ENCODE data around the gene IFI27.

DNA sequence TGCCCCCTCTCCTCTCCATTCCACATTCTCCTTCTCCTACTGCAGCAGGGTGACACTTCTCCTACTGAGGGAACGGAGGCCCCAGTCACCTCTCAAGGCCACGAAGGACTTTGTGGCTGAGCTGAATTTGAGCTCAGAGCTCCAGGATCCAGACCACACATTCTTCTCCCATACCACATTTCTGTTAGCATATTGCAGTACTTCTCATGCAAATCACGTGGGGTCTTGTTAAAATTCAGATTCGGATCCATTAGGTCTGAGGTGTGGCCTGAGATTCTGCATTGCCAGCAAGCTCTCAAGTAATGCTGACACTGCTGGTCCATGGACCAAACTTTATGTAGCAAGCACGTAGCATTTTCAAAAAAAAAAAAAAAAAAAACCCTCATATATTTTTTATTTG, 28.5 kb downstream of the IFI27 start:
- TF ChIP-seq, protein P1, sequence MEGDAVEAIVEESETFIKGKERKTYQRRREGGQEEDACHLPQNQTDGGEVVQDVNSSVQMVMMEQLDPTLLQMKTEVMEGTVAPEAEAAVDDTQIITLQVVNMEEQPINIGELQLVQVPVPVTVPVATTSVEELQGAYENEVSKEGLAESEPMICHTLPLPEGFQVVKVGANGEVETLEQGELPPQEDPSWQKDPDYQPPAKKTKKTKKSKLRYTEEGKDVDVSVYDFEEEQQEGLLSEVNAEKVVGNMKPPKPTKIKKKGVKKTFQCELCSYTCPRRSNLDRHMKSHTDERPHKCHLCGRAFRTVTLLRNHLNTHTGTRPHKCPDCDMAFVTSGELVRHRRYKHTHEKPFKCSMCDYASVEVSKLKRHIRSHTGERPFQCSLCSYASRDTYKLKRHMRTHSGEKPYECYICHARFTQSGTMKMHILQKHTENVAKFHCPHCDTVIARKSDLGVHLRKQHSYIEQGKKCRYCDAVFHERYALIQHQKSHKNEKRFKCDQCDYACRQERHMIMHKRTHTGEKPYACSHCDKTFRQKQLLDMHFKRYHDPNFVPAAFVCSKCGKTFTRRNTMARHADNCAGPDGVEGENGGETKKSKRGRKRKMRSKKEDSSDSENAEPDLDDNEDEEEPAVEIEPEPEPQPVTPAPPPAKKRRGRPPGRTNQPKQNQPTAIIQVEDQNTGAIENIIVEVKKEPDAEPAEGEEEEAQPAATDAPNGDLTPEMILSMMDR (conservative IDR thresholded peaks at IDR 0.05; ENCODE audit: low read depth, low read length): no peak
- no peak for TF ChIP-seq EZH2phosphoT487 (IDR thresholded peaks at IDR 0.05; ENCODE audit: borderline replicate concordance, low read length)
- TF ChIP-seq EZH2 (IDR thresholded peaks at IDR 0.05; ENCODE audit: low read length, unreplicated experiment): no peak

All from PC-3 (cell line).